HepG2 (cell line): ENCODE data around the gene KLF13. TPM values are rescaled to one million over a fixed set of nuclear protein-coding genes. Genes with fewer than 3 reads are reported as not detected.

ENCODE experiments used
- CAMTA2 ChIP-seq: sonication (generic); formaldehyde crosslinking; IDR thresholded peaks from 2 replicates; pipeline ENCODE4 v1.4.0; 2020; ENCODE audit warnings: mild to moderate bottlenecking, missing genetic modification reagents, borderline replicate concordance
- DPF2 ChIP-seq: sonication (generic); formaldehyde crosslinking; IDR thresholded peaks from 2 replicates; pipeline ENCODE4 v1.4.0; 2020; ENCODE audit warnings: mild to moderate bottlenecking, low read depth, missing genetic modification reagents, borderline replicate concordance
- GATAD2A ChIP-seq: IDR thresholded peaks from 2 replicates; pipeline ENCODE4 v1.6.1; 2016
- HMG20A ChIP-seq: IDR thresholded peaks from 2 replicates; pipeline ENCODE4 v1.6.1; 2016; ENCODE audit warnings: borderline replicate concordance
- IRF2 ChIP-seq: IDR thresholded peaks from 2 replicates; pipeline ENCODE4 v1.6.1; 2018; ENCODE audit warnings: missing genetic modification reagents, missing compliant biosample characterization
- RARA ChIP-seq: IDR thresholded peaks from 2 replicates; pipeline ENCODE4 v1.6.1; 2016; ENCODE audit warnings: missing genetic modification reagents, missing compliant biosample characterization
- RBM39 ChIP-seq: fragments of 200-400 bp; formaldehyde crosslinking; IDR thresholded peaks from one replicate; pipeline ENCODE4 v1.6.1; 2018; ENCODE audit warnings: antibody characterized with exemption, mild to moderate bottlenecking, low read depth, low read length; ENCODE audit not compliant: poor library complexity, severe bottlenecking
- SNAI1 ChIP-seq: sonication (generic); formaldehyde crosslinking; IDR thresholded peaks from 2 replicates; pipeline ENCODE4 v1.5.0; 2020; ENCODE audit warnings: mild to moderate bottlenecking, missing genetic modification reagents, borderline replicate concordance
- SOX6 ChIP-seq, 2 experiments: fragments of 450-650 bp in 1 of 2; sonication (generic) in 1 of 2; formaldehyde crosslinking in 1 of 2; IDR thresholded peaks; 2 replicates each; pipeline versions ENCODE4 v1.4.0 to v1.6.1; 2017 to 2020; ENCODE audit warnings: antibody characterized with exemption in 1 of 2, mild to moderate bottlenecking in 1 of 2, missing genetic modification reagents in 1 of 2
- TCF7L2 ChIP-seq: IDR thresholded peaks from 2 replicates; pipeline ENCODE4 v1.6.1; 2011; ENCODE audit warnings: mild to moderate bottlenecking, low read depth, low read length, moderate library complexity
- THAP11 ChIP-seq: IDR thresholded peaks from 2 replicates; pipeline ENCODE4 v1.6.1; 2016; ENCODE audit warnings: missing biosample characterization, missing genetic modification reagents
- TMF1 ChIP-seq: sonication (generic); formaldehyde crosslinking; IDR thresholded peaks from 2 replicates; pipeline ENCODE4 v1.8.1; 2022; ENCODE audit warnings: low read depth, missing genetic modification reagents
- ZBTB21 ChIP-seq: sonication (generic); formaldehyde crosslinking; IDR thresholded peaks from 2 replicates; pipeline ENCODE4 v1.4.0; 2020; ENCODE audit warnings: missing genetic modification reagents
- ZFP36L2 ChIP-seq: sonication (generic); formaldehyde crosslinking; IDR thresholded peaks from 2 replicates; pipeline ENCODE4 v1.4.0; 2020; ENCODE audit warnings: missing genetic modification reagents
- ZFP62 ChIP-seq: sonication (generic); formaldehyde crosslinking; IDR thresholded peaks from 2 replicates; pipeline ENCODE4 v1.4.0; 2020; ENCODE audit warnings: missing genetic modification reagents
- ZNF101 ChIP-seq: sonication (generic); formaldehyde crosslinking; IDR thresholded peaks from 2 replicates; pipeline ENCODE4 v1.4.0; 2020; ENCODE audit warnings: mild to moderate bottlenecking, low read depth, missing genetic modification reagents, borderline replicate concordance
- ZNF136 ChIP-seq: sonication (generic); formaldehyde crosslinking; IDR thresholded peaks from 2 replicates; pipeline ENCODE4 v1.8.1; 2022; ENCODE audit warnings: low read depth, mild to moderate bottlenecking, moderate library complexity, missing genetic modification reagents
- ZNF354B ChIP-seq: sonication (generic); formaldehyde crosslinking; IDR thresholded peaks from 2 replicates; pipeline ENCODE4 v1.8.0; 2022; ENCODE audit warnings: mild to moderate bottlenecking, missing genetic modification reagents
- ZNF430 ChIP-seq: sonication (generic); formaldehyde crosslinking; IDR thresholded peaks from 2 replicates; pipeline ENCODE4 v1.9.0; 2021; ENCODE audit warnings: mild to moderate bottlenecking, missing genetic modification reagents
- ZSCAN31 ChIP-seq: sonication (generic); formaldehyde crosslinking; IDR thresholded peaks from 2 replicates; pipeline ENCODE4 v1.5.0; 2020; ENCODE audit warnings: low read depth, mild to moderate bottlenecking, missing genetic modification reagents
- polyA plus RNA-seq, 8 experiments: library from polyadenylated mRNA; depleted of rRNA in 3 of 8; stranded (reverse) in 7 of 8; unstranded in 1 of 8; fragments of >200 nt; fragmentation: Illumina TruSeq in 4 of 8; extraction: Trizol in 4 of 8; gene quantifications; 2 replicates each; pipeline versions ENCODE4 v1.2.1 to v1.2.3, GENCODE V29; 2011 to 2016; ENCODE audit warnings: low read depth in 4 of 8, missing spikeins in 1 of 8, mixed read lengths in 1 of 8; ENCODE audit not compliant: insufficient read depth in 1 of 8
- total RNA-seq, 5 experiments: library from RNA; depleted of rRNA; stranded (reverse); fragments of >200 nt; fragmentation: Illumina TruSeq; extraction: Trizol; gene quantifications; 2 replicates each; pipeline ENCODE4 v1.2.3, GENCODE V29; 2016; ENCODE audit warnings: low read depth in 1 of 5
- TF ChIP-seq, protein P1 (sequence below): sonication (generic); formaldehyde crosslinking; IDR thresholded peaks from 2 replicates; pipeline ENCODE4 v1.5.1; 2020; ENCODE audit warnings: mild to moderate bottlenecking, missing genetic modification reagents, borderline replicate concordance
- TF ChIP-seq, protein P2 (sequence below): sonication (generic); formaldehyde crosslinking; IDR thresholded peaks from 2 replicates; pipeline ENCODE4 v1.5.0; 2020; ENCODE audit warnings: mild to moderate bottlenecking, missing genetic modification reagents, borderline replicate concordance

The KLF13 gene
- total and polyA plus RNA-seq, 2 of the 13 experiments (the other 11 are each of a cell fraction or from before 2014, with no cell fraction given): 16.8 to 25.1 TPM

DNA sequence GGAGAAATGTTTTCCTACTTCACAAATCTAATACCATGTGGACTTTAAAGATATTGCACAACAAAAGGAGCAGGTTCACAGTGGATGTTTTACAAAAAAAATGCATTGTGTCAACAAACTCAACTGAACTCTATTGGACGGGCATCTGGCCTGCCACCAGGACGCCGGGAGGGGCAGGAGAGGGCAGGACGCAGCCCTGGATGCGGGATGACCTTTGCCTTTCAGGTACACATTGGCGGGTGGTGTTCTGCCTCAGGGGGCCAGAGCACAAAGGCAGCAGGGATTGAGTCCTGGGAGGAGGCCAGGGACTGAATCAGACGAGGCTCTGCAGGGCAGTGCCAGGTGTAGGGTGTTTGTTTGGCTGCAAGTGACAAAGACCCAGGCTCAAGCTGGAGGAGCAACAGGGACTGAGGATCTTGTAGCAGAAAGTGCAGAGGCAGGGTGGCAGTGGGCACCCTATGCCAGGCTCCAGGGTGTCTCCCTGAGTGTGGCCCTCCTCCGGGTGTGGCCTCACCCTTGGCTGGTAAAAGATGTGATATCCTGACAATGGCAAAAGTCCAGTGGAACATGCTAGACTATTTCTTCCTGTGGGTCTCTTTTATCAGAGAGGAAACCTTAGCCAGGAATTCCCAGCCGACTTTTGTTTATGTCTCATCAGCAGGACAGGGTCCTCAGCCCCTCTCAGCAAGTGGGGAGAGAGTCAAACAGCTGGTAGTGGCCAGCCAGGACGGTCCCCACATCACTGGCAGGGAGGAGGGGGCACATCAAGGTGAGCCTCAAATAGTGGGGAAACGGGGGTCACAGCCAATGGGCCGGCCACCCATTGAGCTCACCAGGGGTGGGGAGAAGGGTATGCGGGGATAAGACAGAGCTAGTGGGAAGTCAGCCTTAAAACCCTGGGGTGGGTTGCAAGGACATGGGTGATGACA, 29.7 kb upstream of the KLF13 start (continued):
- TF ChIP-seq, protein P1, sequence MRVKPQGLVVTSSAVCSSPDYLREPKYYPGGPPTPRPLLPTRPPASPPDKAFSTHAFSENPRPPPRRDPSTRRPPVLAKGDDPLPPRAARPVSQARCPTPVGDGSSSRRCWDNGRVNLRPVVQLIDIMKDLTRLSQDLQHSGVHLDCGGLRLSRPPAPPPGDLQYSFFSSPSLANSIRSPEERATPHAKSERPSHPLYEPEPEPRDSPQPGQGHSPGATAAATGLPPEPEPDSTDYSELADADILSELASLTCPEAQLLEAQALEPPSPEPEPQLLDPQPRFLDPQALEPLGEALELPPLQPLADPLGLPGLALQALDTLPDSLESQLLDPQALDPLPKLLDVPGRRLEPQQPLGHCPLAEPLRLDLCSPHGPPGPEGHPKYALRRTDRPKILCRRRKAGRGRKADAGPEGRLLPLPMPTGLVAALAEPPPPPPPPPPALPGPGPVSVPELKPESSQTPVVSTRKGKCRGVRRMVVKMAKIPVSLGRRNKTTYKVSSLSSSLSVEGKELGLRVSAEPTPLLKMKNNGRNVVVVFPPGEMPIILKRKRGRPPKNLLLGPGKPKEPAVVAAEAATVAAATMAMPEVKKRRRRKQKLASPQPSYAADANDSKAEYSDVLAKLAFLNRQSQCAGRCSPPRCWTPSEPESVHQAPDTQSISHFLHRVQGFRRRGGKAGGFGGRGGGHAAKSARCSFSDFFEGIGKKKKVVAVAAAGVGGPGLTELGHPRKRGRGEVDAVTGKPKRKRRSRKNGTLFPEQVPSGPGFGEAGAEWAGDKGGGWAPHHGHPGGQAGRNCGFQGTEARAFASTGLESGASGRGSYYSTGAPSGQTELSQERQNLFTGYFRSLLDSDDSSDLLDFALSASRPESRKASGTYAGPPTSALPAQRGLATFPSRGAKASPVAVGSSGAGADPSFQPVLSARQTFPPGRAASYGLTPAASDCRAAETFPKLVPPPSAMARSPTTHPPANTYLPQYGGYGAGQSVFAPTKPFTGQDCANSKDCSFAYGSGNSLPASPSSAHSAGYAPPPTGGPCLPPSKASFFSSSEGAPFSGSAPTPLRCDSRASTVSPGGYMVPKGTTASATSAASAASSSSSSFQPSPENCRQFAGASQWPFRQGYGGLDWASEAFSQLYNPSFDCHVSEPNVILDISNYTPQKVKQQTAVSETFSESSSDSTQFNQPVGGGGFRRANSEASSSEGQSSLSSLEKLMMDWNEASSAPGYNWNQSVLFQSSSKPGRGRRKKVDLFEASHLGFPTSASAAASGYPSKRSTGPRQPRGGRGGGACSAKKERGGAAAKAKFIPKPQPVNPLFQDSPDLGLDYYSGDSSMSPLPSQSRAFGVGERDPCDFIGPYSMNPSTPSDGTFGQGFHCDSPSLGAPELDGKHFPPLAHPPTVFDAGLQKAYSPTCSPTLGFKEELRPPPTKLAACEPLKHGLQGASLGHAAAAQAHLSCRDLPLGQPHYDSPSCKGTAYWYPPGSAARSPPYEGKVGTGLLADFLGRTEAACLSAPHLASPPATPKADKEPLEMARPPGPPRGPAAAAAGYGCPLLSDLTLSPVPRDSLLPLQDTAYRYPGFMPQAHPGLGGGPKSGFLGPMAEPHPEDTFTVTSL (CRISPR knock-in tag): peak; percentile 93; the same call in 1 of the 2 replicates
- no peak for TF ChIP-seq TCF7L2
- TF ChIP-seq ZNF136 (CRISPR knock-in tag): no peak; the same call in 1 of the 2 replicates
- TF ChIP-seq ZSCAN31 (CRISPR knock-in tag): peak; percentile 76
- TF ChIP-seq HMG20A (CRISPR knock-in tag): peak; percentile 94
- no peak for TF ChIP-seq SNAI1
- peak; percentile 99 for TF ChIP-seq GATAD2A (CRISPR knock-in tag)
- TF ChIP-seq RBM39: no peak
- TF ChIP-seq SOX6 (IDR thresholded peaks at IDR 0.05): no peak
- TF ChIP-seq SOX6 (CRISPR knock-in tag; IDR thresholded peaks at IDR 0.05): peak; percentile 98
- TF ChIP-seq, protein P2, sequence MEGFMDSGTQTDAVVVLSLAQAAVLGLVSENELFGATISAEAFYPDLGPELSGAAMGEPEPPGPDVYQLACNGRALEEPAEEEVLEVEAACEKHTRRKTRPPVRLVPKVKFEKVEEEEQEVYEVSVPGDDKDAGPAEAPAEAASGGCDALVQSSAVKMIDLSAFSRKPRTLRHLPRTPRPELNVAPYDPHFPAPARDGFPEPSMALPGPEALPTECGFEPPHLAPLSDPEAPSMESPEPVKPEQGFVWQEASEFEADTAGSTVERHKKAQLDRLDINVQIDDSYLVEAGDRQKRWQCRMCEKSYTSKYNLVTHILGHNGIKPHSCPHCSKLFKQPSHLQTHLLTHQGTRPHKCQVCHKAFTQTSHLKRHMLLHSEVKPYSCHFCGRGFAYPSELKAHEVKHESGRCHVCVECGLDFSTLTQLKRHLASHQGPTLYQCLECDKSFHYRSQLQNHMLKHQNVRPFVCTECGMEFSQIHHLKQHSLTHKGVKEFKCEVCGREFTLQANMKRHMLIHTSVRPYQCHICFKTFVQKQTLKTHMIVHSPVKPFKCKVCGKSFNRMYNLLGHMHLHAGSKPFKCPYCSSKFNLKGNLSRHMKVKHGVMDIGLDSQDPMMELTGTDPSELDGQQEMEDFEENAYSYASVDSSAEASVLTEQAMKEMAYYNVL (CRISPR knock-in tag): no peak
- no peak for TF ChIP-seq CAMTA2 (CRISPR knock-in tag)
- TF ChIP-seq ZBTB21 (CRISPR knock-in tag): no peak
- peak; percentile 96 for TF ChIP-seq IRF2 (CRISPR knock-in tag)
- peak; percentile 67 for TF ChIP-seq THAP11 (CRISPR knock-in tag)
- TF ChIP-seq DPF2 (CRISPR knock-in tag): peak; percentile 96
- TF ChIP-seq ZNF101 (CRISPR knock-in tag): no peak
- TF ChIP-seq ZFP36L2 (CRISPR knock-in tag): no peak
- TF ChIP-seq ZNF430: peak; percentile 67; the same call in 1 of the 2 replicates
- peak; percentile 93 for TF ChIP-seq RARA (CRISPR knock-in tag)
- TF ChIP-seq ZNF354B (CRISPR knock-in tag): no peak
- TF ChIP-seq TMF1 (CRISPR knock-in tag): no peak
- no peak for TF ChIP-seq ZFP62 (CRISPR knock-in tag)
